HG03457 (cell line): ENCODE results near the gene ARPC5.

Experiments
- ATAC-seq: cut with Tn5 transposase; IDR thresholded peaks from one replicate; pipeline ENCODE4 v1.9.1; 2021; ENCODE audit warnings: moderate number of reproducible peaks; ENCODE audit not compliant: unreplicated experiment

The ARPC5 gene

DNA sequence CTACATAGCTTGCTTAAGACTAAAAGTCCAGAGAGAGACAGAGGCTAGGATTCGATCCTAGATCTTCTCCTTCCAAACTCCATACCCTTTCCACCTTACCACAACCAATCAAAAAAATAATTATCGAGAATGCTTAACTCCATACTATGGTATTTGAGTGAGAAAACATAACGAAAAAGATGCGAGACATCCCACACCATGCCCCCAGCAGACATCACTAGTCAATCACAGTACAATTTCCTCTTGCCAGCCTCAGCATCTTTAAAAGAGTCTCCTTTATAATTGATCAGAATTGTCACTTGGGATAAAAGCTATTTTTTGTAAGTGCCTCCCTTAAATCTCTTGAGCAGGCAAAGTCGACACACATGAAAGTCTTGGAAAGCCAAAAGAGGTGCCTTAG lies 46.2 kb downstream of the ARPC5 start:
- no peak for ATAC-seq

DNA sequence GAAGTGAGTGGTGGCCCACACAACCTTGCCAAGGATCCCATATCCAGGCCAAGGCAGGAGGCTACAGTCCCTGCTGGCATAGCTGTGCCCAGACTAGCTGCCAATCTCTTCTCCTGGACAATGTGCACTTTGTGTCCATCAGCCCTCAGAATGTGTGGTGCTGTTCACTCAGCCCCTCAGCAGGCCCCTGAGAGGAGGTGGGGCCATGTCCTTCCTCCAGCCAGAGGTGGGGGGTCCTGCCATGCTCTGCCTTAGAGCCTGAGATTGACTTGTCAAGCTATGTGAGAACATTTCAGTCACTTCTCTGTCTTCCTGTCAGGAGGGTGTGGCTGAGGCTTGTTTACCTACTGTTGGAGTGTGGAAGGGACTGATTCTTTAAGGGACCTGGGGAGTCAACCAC lies 46.8 kb downstream of the ARPC5 start:
- no peak for ATAC-seq

DNA sequence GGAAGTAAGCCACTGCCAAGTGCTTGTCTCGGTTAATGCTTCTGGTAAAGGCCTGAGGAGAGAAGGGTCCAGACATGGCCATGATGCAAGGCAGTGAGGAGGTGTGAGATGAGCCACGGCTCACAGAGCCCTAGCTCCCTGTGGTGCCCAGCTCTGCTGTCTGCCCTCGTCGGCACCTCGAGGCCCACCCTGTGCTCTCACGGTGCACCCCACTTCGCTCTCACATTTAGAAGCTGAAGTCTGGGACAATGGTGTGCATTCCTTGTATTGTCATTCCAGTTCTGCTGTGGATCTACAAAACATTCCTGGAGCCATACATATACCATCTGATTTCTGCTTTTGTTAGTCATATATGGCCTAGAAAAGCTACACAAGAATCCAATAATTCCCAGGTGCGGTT lies 48.7 kb downstream of the ARPC5 start:
- ATAC-seq: no peak

DNA sequence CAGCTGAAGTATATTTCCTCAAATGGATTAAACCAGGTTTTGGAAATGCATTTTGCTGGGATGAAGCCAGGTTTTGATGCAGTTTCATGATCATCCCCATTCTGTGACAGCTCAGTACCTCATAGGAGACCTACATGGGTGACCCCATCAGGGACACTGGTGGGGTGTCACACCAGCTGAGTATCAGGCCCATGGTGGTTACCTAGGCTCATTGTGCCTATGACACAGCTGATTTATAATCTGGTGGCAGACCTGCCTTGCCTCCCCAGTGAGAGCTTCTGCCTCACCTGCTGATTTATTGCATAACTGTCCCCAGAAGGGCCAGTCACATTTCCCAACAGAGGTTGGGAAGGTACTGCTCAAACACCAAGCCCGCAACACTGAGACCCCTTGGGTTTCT lies 49.1 kb downstream of the ARPC5 start:
- ATAC-seq: no peak

DNA sequence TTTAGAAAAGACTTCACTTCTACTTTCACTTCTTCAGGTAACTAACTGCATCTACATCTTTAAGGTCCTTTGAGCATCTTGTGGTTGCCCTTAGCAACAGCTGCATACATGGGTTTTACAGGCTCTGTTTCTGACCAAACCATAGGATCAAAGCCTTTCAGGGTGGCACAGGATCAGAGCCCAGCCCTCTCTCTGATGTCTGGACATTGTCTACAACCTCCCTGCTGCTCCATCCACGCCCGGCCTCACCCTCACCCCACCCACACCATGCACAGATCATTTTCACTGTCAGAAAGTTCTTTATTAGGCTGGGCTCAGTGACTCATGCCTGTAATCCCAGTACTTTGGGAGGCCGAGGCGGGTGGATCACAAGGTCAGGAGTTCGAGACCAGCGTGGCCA lies 50.5 kb downstream of the ARPC5 start:
- no peak for ATAC-seq

DNA sequence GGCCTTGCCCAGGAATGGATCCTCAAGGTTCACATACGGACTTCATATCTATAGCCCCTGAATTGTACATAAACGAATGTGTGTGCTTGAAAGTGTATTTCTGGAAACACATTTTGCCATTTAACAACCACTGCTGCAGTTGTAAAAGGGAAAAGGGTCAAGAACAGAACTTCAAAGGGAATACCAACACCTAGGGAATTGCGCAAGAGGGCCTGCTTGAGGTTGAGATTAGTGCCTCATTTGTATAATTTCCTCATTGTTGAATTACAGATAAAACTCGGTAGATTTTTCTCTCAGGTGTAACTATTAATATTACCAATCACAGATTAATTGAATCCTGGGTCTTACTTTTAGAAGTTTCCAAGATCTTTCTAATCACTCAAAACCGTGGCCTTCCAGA lies 51.4 kb downstream of the ARPC5 start:
- no peak for ATAC-seq

DNA sequence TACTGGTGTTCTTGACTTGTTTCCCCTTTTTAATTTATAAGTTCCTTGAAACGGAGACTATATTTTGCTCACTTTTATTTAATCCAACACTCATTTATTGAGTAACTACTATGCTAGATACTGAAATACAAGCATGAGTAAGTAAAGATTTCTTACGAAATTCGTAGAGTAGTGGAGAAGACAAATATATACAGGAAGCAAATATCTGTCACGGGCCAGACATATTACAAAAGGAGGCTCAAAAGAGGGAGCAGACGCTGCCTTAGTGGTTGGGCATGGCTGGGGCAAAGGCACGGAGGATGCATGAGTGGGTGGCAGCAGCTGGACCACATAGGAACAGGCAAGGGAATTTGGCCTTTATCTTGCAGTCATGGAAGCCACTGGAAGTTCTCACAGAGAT lies 52.1 kb downstream of the ARPC5 start:
- no peak for ATAC-seq

DNA sequence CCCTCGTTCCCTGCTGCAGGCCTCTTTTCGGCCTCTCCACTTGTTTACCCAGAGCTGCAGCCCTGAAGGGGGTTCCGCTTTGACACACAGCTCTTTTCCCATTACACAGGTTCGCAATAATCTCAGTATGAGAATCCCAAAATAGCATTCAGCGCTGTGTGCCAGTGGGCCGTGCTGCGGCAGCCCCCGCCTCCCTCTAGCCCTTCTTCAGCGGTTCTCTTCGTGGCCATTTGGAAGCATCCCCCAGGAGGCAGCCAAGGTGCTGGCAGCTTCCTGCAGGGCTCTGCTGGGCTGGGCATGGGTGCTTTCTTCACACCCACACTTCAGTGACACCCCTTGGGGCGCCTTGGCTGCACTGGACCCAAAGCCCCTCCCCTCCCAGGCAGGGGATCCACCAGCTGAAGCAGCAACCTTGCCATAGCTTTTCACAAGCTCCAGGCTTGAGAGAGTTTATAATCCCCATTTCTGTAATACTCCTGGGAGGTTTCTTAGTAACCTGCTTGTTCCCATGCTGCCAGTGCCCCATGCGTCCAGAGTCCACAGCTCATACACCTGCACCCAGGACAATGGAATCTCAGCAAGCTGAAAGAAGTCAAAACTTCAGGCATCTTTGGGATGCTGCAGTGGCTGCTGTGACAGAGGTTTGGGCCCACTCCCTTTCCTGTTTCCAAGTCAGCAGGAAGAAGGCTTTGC lies 53.4 kb downstream of the ARPC5 start:
- no peak for ATAC-seq

DNA sequence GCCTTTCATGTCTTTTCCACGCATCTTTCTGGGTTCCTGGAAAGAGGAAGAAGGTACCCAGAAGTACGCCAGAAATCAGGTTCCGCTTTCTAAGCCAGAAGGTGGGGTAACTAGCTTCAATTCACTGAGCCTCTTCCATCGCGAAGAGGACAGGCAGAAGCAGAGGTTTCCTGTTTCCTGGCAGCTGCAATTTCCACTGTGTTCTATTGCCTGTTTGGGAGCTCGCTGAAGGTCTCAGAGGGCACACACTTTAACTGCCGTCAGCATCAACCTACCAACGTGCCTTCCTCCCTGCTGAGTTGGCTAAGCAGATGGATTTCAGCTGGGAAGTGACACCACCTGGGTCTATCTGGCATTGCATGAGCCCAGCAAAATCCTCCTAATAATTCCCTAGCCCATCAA lies 55.3 kb downstream of the ARPC5 start:
- ATAC-seq: no peak

DNA sequence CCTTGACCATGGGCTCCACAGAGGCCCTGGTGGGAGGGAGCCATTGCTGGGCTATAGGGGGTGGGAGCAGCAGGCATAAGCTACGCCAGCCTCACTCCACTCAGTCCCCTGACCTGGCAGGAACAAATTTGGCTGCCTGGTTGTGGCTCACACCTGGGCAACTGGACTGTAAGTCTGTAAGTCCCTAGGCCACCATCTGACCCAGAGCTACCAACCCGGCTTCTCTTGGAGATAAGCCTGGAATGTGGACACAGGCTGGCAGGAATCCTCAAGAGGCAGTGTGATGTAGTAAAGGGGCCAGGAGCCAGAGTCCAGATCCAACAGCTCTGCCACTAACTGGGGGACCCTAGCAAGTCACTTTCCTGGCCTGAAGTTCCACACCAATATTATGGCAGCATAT lies 56.7 kb downstream of the ARPC5 start:
- ATAC-seq: no peak

DNA sequence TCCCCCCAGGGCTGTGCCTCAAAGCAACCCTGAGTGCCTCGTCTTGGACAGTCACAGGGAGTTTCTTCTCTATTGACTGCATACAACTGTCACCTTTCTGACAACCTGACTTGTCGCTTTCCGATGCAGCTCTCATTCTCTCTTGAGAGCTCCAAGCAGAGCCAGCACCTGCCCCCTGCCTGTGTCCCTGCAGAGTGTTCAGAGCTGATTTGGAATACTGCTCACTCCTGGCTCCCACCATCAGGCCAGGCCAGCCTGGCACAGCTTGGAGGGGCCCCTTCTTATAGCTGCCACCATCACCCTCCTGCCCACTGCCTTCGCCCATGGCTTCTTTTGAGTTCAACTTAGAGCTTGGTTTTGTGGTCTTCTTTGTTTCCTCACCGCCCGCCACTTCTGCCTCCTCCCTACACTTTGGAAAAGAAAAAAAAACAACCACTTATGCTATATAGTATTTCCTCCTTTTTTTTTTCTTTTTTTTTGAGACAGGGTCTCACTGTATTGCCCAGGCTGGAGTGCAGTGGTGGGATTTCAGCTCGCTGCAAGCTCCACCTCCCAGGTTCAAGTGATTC lies 57.6 kb downstream of the ARPC5 start:
- no peak for ATAC-seq

DNA sequence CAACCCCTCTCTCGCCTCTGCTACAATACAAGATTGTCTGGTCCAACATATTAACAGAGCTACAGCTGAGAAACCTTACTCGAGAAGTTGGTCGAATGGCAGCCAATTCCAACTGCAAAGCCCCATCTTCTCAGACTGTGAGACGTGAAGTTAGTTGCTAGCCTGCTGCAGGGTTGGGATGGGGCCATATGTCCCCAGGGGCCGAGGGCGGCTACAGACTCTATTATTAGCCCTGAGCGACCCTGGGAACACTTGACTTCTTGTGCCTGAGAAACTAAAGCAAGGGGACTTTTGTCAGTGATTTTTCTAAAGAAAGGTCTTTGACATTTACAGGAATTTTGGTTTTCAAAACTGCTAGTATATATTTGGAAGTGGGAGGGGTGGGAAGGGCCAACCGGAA lies 59.0 kb downstream of the ARPC5 start:
- no peak for ATAC-seq

DNA sequence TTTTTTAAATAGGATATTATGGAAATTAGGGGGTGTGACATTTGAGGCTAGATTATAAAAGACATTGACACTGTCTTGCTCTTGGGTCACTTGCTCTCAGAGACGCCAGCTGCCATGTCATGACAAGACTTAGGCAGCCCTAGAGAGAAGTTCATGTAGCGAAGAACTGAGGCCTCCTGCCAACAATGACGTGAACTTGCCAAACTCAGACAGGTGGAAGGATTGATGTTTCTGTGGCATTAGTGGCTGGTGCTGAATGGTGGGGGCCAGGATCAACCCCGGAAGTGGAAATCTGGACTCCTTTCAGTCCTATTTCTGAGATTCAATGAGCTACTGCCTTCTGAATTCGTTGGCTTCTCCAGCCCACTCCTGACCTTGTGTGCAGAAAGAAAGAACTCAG lies 60.0 kb downstream of the ARPC5 start:
- ATAC-seq: no peak

DNA sequence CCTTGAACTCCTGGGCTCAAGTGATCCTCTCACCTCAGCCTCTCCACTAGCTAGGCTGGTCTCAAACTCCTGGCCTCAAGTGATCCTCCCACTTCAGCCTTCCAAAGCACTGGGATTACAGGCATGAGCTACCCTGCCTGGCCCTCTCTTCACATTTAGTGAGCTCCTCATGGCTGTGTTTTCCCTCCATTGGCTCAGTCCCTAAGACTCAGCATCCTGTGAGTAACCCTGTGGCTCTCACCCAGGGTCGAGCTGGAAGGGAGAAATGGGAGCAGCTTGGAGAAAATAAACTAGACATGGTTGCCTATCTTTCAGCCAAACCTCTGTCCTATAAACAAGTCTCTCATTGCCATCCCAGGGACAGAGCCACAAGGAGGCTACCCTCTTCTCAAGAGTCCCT lies 62.9 kb downstream of the ARPC5 start:
- ATAC-seq: no peak

DNA sequence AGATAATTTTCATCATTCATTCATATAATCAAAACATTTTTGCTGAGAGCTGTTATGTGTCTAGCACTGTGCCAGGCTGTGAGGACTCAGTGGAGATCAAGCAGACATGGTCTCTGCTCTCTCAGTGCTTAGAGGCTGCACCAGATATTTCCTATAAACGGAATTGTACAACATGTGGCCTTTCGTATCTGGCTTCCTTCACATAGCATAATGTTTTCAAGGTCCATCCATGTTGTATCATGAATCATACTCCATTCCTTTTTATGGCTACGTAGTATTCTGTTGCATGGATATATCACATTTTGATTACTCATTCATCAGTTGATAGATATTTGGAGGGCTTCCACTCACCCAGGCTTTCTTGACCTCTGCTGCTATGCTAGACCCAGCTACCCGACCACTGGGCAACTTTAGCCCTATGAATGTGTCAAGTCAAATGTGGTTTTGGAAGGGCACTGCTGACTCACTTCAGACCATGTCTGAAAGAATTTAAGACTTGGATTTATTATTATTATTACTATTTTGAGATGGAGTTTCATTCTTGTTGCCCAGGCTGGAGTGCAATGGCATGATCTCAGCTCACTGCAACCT lies 63.8 kb downstream of the ARPC5 start:
- ATAC-seq: no peak
